HepG2 (cell line): ENCODE results near the gene BACH2. TPM values are rescaled to one million over a fixed set of nuclear protein-coding genes. Genes with fewer than 3 reads are reported as not detected.

Experiments
- ATAC-seq: fragments of 200-7000 bp; cut with Tn5 transposase; 3 replicates; pipeline ENCODE4 v1.9.1; 2020; ENCODE audit warnings: mild to moderate bottlenecking, moderate library complexity
- BruUV-seq: library from RNA; stranded (reverse); fragments of 400-500 nt; replicated peaks from 2 replicates; lab custom pipeline; 2021; lab: Mats Ljungman, UMichigan
- CTCF ChIA-PET: fragments of 300-600 bp; formaldehyde crosslinking; extraction: SDS; loops from one replicate; lab custom pipeline; 2021; ENCODE audit warnings: low total read pairs, inconsistent platforms, low intra/inter-chr PET ratio; lab: Yijun Ruan, JAX
- POLR2A ChIA-PET: fragments of 350-600 bp; sonication (Branson Sonifier 250); formaldehyde crosslinking; loops from one replicate; lab custom pipeline; 2020; ENCODE audit warnings: antibody characterized with exemption, inconsistent platforms; lab: Yijun Ruan, JAX
- DNase-seq: peaks from one replicate; pipeline ENCODE4 v3.0.0-alpha.2; 2015; ENCODE audit warnings: low spot score
- FAIRE-seq: peaks from 3 replicates; lab custom pipeline; 2011; peaks lifted over from hg19 to GRCh38; lab: Jason Lieb, UNC
- H2AFZ ChIP-seq: one replicate; pipeline ENCODE4 v1.6.1; 2011; ENCODE audit warnings: low read length, inconsistent platforms
- H3K27ac ChIP-seq: fragments of 300-600 bp; 3 replicates; pipeline ENCODE4 v1.8.0; 2011; ENCODE audit warnings: mixed run types, mild to moderate bottlenecking, mixed read lengths, low read length, inconsistent platforms; ENCODE audit not compliant: insufficient read depth; ENCODE audit errors: extremely low read length
- H3K27me3 ChIP-seq, 2 experiments: fragments of 200-600 bp in 1 of 2; 2 replicates in 1 of 2; 3 replicates in 1 of 2; pipeline versions ENCODE4 v1.6.0 to v1.8.0; 2011; ENCODE audit warnings: low read length in 2 of 2, mild to moderate bottlenecking in 2 of 2, moderate library complexity in 2 of 2, inconsistent platforms in 1 of 2; ENCODE audit not compliant: insufficient read depth in 2 of 2, control insufficient read depth in 1 of 2
- H3K36me3 ChIP-seq, 2 experiments: fragments of 200-600 bp in 1 of 2; replicated peaks in 1 of 2; 2 replicates in 1 of 2; 3 replicates in 1 of 2; pipeline versions ENCODE4 v1.5.1 to v1.8.0; 2011; ENCODE audit warnings: low read length in 2 of 2, inconsistent platforms in 1 of 2; ENCODE audit not compliant: insufficient read depth in 2 of 2, control insufficient read depth in 1 of 2
- H3K4me1 ChIP-seq: 2 replicates; pipeline ENCODE4 v1.5.1; 2012; ENCODE audit warnings: low read length, inconsistent platforms; ENCODE audit not compliant: insufficient read depth
- H3K4me2 ChIP-seq: 2 replicates; pipeline ENCODE4 v1.6.0; 2011; ENCODE audit warnings: low read depth, low read length, inconsistent platforms
- H3K4me3 ChIP-seq, 3 experiments: fragments of 200-600 bp in 1 of 3; sonication (generic), shearing (Covaris generic) in 1 of 3; replicated peaks in 1 of 3; 2 replicates each; pipeline ENCODE4 v1.5.1; 2011 to 2016; ENCODE audit warnings: low read length in 3 of 3, inconsistent platforms in 2 of 3, low read depth in 2 of 3, mild to moderate bottlenecking in 2 of 3, control low read depth in 1 of 3, mixed read lengths in 1 of 3; ENCODE audit not compliant: insufficient read depth in 1 of 3
- H3K79me2 ChIP-seq: one replicate; pipeline ENCODE4 v1.6.1; 2011; ENCODE audit warnings: low read length, inconsistent platforms; ENCODE audit not compliant: insufficient read depth
- H3K9ac ChIP-seq: 2 replicates; pipeline ENCODE4 v1.6.0; 2011; ENCODE audit warnings: mild to moderate bottlenecking, low read depth, low read length, inconsistent platforms; ENCODE audit not compliant: insufficient read depth
- H3K9me3 ChIP-seq: 2 replicates; pipeline ENCODE4 v1.5.1; 2012; ENCODE audit warnings: mild to moderate bottlenecking, low read length
- H4K20me1 ChIP-seq: 2 replicates; pipeline ENCODE4 v1.6.0; 2011; ENCODE audit warnings: inconsistent platforms, mild to moderate bottlenecking, low read length, moderate library complexity; ENCODE audit not compliant: insufficient read depth
- HNRNPUL1 ChIP-seq: fragments of 200-400 bp; formaldehyde crosslinking; IDR thresholded peaks from 2 replicates; pipeline ENCODE4 v1.6.1; 2017; ENCODE audit warnings: low read depth, mild to moderate bottlenecking, low read length, moderate library complexity
- PRDM4 ChIP-seq: sonication (generic); formaldehyde crosslinking; IDR thresholded peaks from 2 replicates; pipeline ENCODE4 v1.9.0; 2021; ENCODE audit warnings: missing genetic modification reagents, borderline replicate concordance
- RORA ChIP-seq: sonication (generic); formaldehyde crosslinking; IDR thresholded peaks from 2 replicates; pipeline ENCODE4 v1.5.0; 2020; ENCODE audit warnings: mild to moderate bottlenecking, missing genetic modification reagents, moderate library complexity
- ZKSCAN5 ChIP-seq: sonication (generic); formaldehyde crosslinking; IDR thresholded peaks from 2 replicates; pipeline ENCODE4 v1.5.1; 2020; ENCODE audit warnings: mild to moderate bottlenecking, missing genetic modification reagents
- ZMYM3 ChIP-seq: sonication (generic); formaldehyde crosslinking; IDR thresholded peaks from 2 replicates; pipeline ENCODE4 v1.5.1; 2020; ENCODE audit warnings: mild to moderate bottlenecking, missing genetic modification reagents
- ZNF329 ChIP-seq: sonication (generic); formaldehyde crosslinking; IDR thresholded peaks from 2 replicates; pipeline ENCODE4 v1.9.0; 2021; ENCODE audit warnings: low read depth, mild to moderate bottlenecking, missing genetic modification reagents
- ZNF713 ChIP-seq: sonication (generic); formaldehyde crosslinking; IDR thresholded peaks from 2 replicates; pipeline ENCODE4 v1.4.0; 2020; ENCODE audit warnings: mild to moderate bottlenecking, missing genetic modification reagents
- ZNF747 ChIP-seq: sonication (generic); formaldehyde crosslinking; IDR thresholded peaks from 2 replicates; pipeline ENCODE4 v1.8.1; 2023; ENCODE audit warnings: missing genetic modification reagents, mild to moderate bottlenecking, borderline replicate concordance
- in situ Hi-C: cut with HindIII; loops from 2 replicates; pipeline ENCODE4 v1.10.0; 2017; ENCODE audit warnings: low pct_unique_long_range_greater_than_20kb; ENCODE audit not compliant: extremely low pct_ligation_motif_present
- intact Hi-C: fragments of 100-400 bp; cut with micrococcal nuclease; formaldehyde crosslinking; loops from one replicate; pipeline ENCODE4 v1.10.0; 2022; ENCODE audit not compliant: unreplicated experiment
- polyA plus RNA-seq, 8 experiments: library from polyadenylated mRNA; depleted of rRNA in 3 of 8; stranded (reverse) in 7 of 8; unstranded in 1 of 8; fragments of >200 nt; fragmentation: Illumina TruSeq in 4 of 8; extraction: Trizol in 4 of 8; gene quantifications; 2 replicates each; pipeline versions ENCODE4 v1.2.1 to v1.2.3, GENCODE V29; 2011 to 2016; ENCODE audit warnings: low read depth in 4 of 8, missing spikeins in 1 of 8, mixed read lengths in 1 of 8; ENCODE audit not compliant: insufficient read depth in 1 of 8
- total RNA-seq, 5 experiments: library from RNA; depleted of rRNA; stranded (reverse); fragments of >200 nt; fragmentation: Illumina TruSeq; extraction: Trizol; gene quantifications; 2 replicates each; pipeline ENCODE4 v1.2.3, GENCODE V29; 2016; ENCODE audit warnings: low read depth in 1 of 5
- TF ChIP-seq, protein P1 (sequence below): sonication (generic); formaldehyde crosslinking; IDR thresholded peaks from 2 replicates; pipeline ENCODE4 v1.5.0; 2020; ENCODE audit warnings: missing genetic modification reagents

Gene BACH2
- total and polyA plus RNA-seq, 2 of the 13 experiments (the other 11 are each of a cell fraction or from before 2014, with no cell fraction given): 0.01 TPM; not detected in 1

DNA sequence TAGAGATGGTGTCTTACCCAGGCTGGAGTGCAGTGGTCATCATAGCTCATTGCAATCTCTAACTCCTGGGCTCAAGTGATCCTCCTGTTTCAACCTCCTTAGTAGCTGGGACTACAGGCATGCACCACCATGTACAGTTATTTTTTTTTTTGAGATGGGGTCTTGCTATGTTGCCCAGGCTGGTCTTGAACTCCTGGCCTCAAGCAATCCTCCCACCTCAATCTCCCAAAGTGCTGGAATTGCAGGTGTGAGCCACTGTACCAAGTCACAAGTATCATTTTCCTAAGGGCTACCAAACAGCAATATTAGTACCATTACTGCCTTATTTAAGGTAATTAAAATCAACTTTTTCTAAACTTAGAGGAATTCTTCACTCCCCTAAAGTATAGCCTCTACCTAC lies 49.4 kb downstream of the BACH2 start:
- FAIRE-seq: no peak
- Histone ChIP-seq H3K4me1 (no peaks in the 10 kb centered on the region), H3K27ac (no peak overlapping the region), H3K9me3 (no peaks in the 10 kb centered on the region), H3K27me3 (no peaks in the 10 kb centered on the region), H3K9ac (no peak overlapping the region), H4K20me1 (no peaks in the 10 kb centered on the region), H3K79me2 (no peaks in the 10 kb centered on the region), H2AFZ (no peak overlapping the region), H3K36me3 (no peaks in the 10 kb centered on the region), H3K4me2 (no peak overlapping the region), H3K4me3 (no peak overlapping the region)
- POLR2A ChIA-PET: no interaction called here
- in situ Hi-C loops (no loop called here), intact Hi-C loops (no loop called here)
- DNase-seq: no peak
- no TSS peak for BruUV-seq
- no peak for ATAC-seq
- TF ChIP-seq, protein P1, sequence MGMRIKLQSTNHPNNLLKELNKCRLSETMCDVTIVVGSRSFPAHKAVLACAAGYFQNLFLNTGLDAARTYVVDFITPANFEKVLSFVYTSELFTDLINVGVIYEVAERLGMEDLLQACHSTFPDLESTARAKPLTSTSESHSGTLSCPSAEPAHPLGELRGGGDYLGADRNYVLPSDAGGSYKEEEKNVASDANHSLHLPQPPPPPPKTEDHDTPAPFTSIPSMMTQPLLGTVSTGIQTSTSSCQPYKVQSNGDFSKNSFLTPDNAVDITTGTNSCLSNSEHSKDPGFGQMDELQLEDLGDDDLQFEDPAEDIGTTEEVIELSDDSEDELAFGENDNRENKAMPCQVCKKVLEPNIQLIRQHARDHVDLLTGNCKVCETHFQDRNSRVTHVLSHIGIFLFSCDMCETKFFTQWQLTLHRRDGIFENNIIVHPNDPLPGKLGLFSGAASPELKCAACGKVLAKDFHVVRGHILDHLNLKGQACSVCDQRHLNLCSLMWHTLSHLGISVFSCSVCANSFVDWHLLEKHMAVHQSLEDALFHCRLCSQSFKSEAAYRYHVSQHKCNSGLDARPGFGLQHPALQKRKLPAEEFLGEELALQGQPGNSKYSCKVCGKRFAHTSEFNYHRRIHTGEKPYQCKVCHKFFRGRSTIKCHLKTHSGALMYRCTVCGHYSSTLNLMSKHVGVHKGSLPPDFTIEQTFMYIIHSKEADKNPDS: no peak
- no peak for TF ChIP-seq HNRNPUL1
- no peak for TF ChIP-seq RORA (CRISPR knock-in tag)
- TF ChIP-seq ZNF329 (CRISPR knock-in tag): no peak
- no peak for TF ChIP-seq PRDM4 (CRISPR knock-in tag)
- no peak for TF ChIP-seq ZNF747 (CRISPR knock-in tag)
- no peak for TF ChIP-seq ZNF713 (CRISPR knock-in tag)
- TF ChIP-seq ZKSCAN5 (CRISPR knock-in tag): no peak
- TF ChIP-seq ZMYM3: no peak
- TF ChIP-seq, all 625 proteins: peak for 0
- CTCF ChIA-PET: no interaction called here
